ENCODE results near the gene ZNF579.

DNA sequence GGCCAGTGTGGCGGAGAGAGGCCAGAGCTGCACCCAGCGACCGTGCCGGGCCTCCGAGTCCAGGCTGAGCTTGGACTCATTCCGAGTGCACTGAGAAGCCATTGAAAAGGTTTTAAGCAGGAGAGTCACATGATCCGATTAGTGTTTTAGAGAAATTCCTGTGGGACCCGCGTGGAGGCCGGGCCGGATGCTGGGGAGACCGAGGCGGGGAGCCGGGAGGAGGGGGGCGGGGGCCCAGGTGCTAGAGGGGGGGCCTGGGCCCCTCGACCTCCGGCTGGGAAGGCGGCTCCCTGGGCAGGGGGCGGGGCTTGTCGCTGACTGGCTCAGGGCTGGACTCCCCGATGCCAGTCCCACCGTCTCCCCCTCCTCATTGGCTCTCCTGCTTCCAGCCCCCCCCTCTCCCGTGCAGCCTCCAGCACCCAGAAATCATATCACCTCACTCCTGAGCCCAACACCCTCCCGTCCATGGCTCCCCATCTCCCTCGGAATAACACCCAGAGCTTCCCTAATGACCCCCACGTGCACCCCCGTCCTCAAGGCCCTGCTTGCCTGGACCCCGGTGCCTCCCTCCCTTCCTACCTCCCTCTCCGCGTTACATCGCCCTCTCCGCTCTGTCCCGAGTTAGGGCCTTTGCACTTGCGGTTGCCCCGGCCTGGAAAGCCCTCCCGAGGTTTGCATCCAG, 5.2 kb upstream of the ZNF579 start:
- TF ChIP-seq LARP7 (IDR thresholded peaks at IDR 0.05) (no peak), RBBP5 (conservative IDR thresholded peaks at IDR 0.05) (no peak), CREM (IDR thresholded peaks at IDR 0.05; ENCODE audit: low read depth) (no peak), POLR2AphosphoS5 (IDR thresholded peaks at IDR 0.05; ENCODE audit: low read length) (no peak), GABPA (IDR thresholded peaks at IDR 0.05; ENCODE audit: low read depth) (no peak), POLR2A (IDR thresholded peaks at IDR 0.05; ENCODE audit: low read depth, low read length) (no peak), PML (IDR thresholded peaks at IDR 0.05; ENCODE audit: low read length) (no peak), EZH2 (IDR thresholded peaks at IDR 0.05; ENCODE audit: borderline replicate concordance, control insufficient read depth, low read depth, low read length) (no peak), NFIC (IDR thresholded peaks at IDR 0.05; ENCODE audit: low read depth, low read length) (no peak)
- TF ChIP-seq, protein P1, sequence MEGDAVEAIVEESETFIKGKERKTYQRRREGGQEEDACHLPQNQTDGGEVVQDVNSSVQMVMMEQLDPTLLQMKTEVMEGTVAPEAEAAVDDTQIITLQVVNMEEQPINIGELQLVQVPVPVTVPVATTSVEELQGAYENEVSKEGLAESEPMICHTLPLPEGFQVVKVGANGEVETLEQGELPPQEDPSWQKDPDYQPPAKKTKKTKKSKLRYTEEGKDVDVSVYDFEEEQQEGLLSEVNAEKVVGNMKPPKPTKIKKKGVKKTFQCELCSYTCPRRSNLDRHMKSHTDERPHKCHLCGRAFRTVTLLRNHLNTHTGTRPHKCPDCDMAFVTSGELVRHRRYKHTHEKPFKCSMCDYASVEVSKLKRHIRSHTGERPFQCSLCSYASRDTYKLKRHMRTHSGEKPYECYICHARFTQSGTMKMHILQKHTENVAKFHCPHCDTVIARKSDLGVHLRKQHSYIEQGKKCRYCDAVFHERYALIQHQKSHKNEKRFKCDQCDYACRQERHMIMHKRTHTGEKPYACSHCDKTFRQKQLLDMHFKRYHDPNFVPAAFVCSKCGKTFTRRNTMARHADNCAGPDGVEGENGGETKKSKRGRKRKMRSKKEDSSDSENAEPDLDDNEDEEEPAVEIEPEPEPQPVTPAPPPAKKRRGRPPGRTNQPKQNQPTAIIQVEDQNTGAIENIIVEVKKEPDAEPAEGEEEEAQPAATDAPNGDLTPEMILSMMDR (IDR thresholded peaks at IDR 0.05 in 2 of 3, conservative IDR thresholded peaks at IDR 0.05 in 1 of 3; ENCODE audit: control insufficient read depth in 2 of 3, extremely low read depth in 1 of 3, insufficient read depth in 1 of 3, low read depth in 3 of 3, low read length in 3 of 3) = no peak
- TF ChIP-seq, protein P2, sequence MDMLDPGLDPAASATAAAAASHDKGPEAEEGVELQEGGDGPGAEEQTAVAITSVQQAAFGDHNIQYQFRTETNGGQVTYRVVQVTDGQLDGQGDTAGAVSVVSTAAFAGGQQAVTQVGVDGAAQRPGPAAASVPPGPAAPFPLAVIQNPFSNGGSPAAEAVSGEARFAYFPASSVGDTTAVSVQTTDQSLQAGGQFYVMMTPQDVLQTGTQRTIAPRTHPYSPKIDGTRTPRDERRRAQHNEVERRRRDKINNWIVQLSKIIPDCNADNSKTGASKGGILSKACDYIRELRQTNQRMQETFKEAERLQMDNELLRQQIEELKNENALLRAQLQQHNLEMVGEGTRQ (IDR thresholded peaks at IDR 0.05; ENCODE audit: borderline replicate concordance, low read depth, low read length) = no peak
